ENCODE results near the gene COL8A2. TPM values are rescaled to one million over a fixed set of nuclear protein-coding genes. Genes with fewer than 3 reads are reported as not detected.

COL8A2 gene
- polyA plus RNA-seq, 12 donors, result 6.3 to 19.9 (median 11.1) TPM; not detected in 1

DNA sequence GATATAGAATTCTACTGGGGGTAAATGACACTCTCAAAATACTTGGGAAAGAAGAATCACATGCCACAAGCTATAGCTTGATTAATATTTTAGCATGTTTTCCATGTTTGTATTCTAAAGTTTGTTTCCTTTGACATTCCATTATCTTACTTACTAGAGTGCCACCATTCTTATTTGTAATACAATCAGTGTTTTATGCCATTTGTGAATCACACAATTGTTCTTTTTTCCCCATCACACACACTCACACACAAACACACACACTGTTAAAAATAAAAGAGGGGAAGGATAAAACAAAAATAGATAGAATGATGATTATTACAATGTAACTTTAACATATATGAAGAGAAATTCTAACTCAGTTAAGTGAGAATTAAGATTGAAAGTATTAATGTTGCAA, 57.2 kb downstream of the COL8A2 start:
- DNase-seq, result no peak

DNA sequence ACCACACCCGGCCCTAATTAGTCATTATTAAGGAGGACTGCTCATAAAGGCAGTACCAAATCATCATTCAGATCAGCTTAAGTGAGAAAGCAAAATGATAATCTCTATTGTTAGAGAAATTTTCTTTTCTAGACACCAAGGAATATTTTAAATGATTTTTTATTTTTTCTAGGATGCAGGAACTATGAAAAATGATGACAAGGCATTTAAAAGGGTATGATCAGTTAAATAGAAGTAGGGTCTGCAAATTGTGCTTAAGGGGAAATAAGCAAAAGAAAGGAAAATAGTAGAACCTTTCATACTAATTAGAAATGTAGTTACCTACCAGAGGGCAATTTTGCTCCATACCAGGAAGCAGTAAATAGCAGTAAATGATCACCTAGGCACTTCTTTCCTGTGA, 62.7 kb downstream of the COL8A2 start:
- no peak for DNase-seq

DNA sequence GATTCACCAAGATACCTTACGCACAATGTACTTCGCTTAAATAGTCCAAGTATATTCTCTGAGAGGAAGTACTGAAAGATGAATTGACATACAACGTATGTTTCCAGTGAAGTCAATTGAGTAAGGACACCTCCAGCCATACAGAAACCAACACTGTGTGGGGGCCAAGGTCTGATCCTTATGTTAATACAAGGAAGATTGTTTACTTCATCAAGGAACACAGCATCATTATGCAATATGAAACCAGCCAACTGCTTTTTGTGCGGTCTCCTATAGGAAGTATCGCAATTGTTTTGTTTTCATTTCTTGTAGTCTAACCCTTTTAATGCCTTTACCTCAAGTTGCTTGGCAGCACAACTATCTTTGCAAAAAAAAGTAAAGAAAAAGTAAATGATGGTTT, 69.3 kb downstream of the COL8A2 start:
- no peak for DNase-seq

DNA sequence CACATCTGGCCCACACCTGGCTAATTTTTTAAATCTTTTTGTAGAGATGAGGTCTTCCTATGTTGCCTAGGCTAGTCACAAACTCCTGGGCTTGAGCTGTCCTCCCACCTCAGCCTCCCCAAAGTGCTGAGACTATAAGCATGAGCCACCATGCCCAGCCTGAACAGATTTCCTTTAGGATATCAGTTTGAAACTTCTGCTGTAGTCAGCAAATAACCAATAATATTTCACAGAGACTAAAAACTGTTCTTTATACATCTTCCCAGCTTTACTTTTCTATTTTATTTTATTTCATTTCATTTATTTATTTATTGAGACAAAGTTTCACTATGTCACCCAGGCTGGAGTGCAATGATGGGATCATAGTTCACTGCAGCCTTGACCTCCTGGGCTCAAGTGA, 71.0 kb downstream of the COL8A2 start:
- DNase-seq, result no peak

DNA sequence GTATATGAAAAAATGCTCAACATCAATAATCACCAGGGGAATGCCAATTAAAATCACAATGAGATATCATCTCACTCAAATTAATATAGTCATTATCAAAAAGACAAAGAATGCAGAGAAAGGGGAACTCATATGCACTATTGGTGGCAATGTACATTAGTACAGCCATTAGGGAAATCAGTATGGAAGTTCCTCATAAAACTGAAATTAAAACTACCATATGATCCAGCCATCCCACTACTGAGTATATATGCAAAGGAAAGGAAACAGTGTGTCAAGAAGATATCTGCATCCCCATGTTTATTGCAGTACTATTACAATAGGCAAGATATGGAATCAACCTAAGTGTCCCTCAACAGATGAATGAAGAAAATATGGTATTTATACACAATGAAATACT, 73.2 kb downstream of the COL8A2 start:
- DNase-seq, result no peak

Other genes starting within 250 kb of the COL8A2 start
- gene AGO1, start 242.0 kb downstream of the COL8A2 start, polyA plus RNA-seq (ENCODE audit: insufficient read length in 12 of 12), result 10 to 100 TPM in 7 of 12 donors, 1 to 10 TPM in 5; 8.2 to 39.8 (median 10.4) TPM
- gene AGO3, start 194.1 kb downstream of the COL8A2 start, polyA plus RNA-seq (ENCODE audit: insufficient read length in 12 of 12), result 10 to 100 TPM in 8 of 12 donors, 1 to 10 TPM in 4; 9.3 to 94.1 (median 12.0) TPM
- 1 to 10 TPM in 1 of 12 donors, under 1 TPM in 9, not detected in 2; 0.16 to 1.4 (median 0.40) TPM for gene TEKT2, start 41.1 kb downstream of the COL8A2 start, polyA plus RNA-seq (ENCODE audit: insufficient read length in 12 of 12)
- 10 to 100 TPM in 11 of 12 donors, not detected in 1; 17.2 to 28.5 (median 24.1) TPM for gene ADPRS, start 36.3 kb downstream of the COL8A2 start, polyA plus RNA-seq (ENCODE audit: insufficient read length in 12 of 12)
- 10 to 100 TPM in 11 of 12 donors, not detected in 1; 25.8 to 46.5 (median 38.1) TPM for gene TRAPPC3, start 24.3 kb upstream of the COL8A2 start, polyA plus RNA-seq (ENCODE audit: insufficient read length in 12 of 12)
- 100 to 1,000 TPM in 11 of 12 donors, not detected in 1; 110 to 204 (median 130) TPM for gene MAP7D1, start 30.9 kb upstream of the COL8A2 start, polyA plus RNA-seq (ENCODE audit: insufficient read length in 12 of 12)
- gene THRAP3, start 99.2 kb upstream of the COL8A2 start, polyA plus RNA-seq (ENCODE audit: insufficient read length in 12 of 12), result 100 to 1,000 TPM in 8 of 12 donors, 10 to 100 TPM in 3, not detected in 1; 96.0 to 157 (median 105) TPM
- gene SH3D21, start 181.1 kb upstream of the COL8A2 start, polyA plus RNA-seq (ENCODE audit: insufficient read length in 12 of 12), result 10 to 100 TPM in 2 of 12 donors, 1 to 10 TPM in 9, not detected in 1; 2.1 to 16.8 (median 3.0) TPM
- gene EVA1B, start 198.4 kb upstream of the COL8A2 start, polyA plus RNA-seq (ENCODE audit: insufficient read length in 12 of 12), result 10 to 100 TPM in 11 of 12 donors, not detected in 1; 10.8 to 88.1 (median 23.4) TPM

Data from muscle of arm (tissue), 12 donors.